Measurements from ENCODE around the gene NR2C2.

Gene NR2C2

GRCh38 chr3:14967285-14967684, 19.9 kb downstream of the NR2C2 start:
- TF ChIP-seq GLIS3 (CRISPR knock-in tag; IDR thresholded peaks at IDR 0.05) (no peak), PPARA (CRISPR knock-in tag; IDR thresholded peaks at IDR 0.05; ENCODE audit: borderline replicate concordance) (no peak), ARNTL (CRISPR knock-in tag; IDR thresholded peaks at IDR 0.05; ENCODE audit: borderline replicate concordance, low read depth) (no peak), ZNF8 (CRISPR knock-in tag; IDR thresholded peaks at IDR 0.05) (no peak), ZFP30 (CRISPR knock-in tag; IDR thresholded peaks at IDR 0.05) (no peak), ZFP3 (CRISPR knock-in tag; IDR thresholded peaks at IDR 0.05) (no peak), BACH2 (CRISPR knock-in tag; IDR thresholded peaks at IDR 0.05; ENCODE audit: borderline replicate concordance) (no peak), ESRRG (CRISPR knock-in tag; IDR thresholded peaks at IDR 0.05) (no peak), TSHZ2 (CRISPR knock-in tag; IDR thresholded peaks at IDR 0.05) (no peak), ZC3H10 (CRISPR knock-in tag; IDR thresholded peaks at IDR 0.05) (no peak), SNAI2 (CRISPR knock-in tag; IDR thresholded peaks at IDR 0.05) (no peak), ZNF565 (CRISPR knock-in tag; conservative IDR thresholded peaks at IDR 0.05; ENCODE audit: low read depth) (no peak), TOX (CRISPR knock-in tag; IDR thresholded peaks at IDR 0.05; ENCODE audit: borderline replicate concordance) (no peak), OSR1 (CRISPR knock-in tag; IDR thresholded peaks at IDR 0.05) (no peak), RARB (CRISPR knock-in tag; IDR thresholded peaks at IDR 0.05) (no peak), ZNF70 (CRISPR knock-in tag; IDR thresholded peaks at IDR 0.05) (no peak), CSRNP3 (CRISPR knock-in tag; IDR thresholded peaks at IDR 0.05) (no peak), ISL1 (CRISPR knock-in tag; IDR thresholded peaks at IDR 0.05) (no peak)
- TF ChIP-seq, protein P1, sequence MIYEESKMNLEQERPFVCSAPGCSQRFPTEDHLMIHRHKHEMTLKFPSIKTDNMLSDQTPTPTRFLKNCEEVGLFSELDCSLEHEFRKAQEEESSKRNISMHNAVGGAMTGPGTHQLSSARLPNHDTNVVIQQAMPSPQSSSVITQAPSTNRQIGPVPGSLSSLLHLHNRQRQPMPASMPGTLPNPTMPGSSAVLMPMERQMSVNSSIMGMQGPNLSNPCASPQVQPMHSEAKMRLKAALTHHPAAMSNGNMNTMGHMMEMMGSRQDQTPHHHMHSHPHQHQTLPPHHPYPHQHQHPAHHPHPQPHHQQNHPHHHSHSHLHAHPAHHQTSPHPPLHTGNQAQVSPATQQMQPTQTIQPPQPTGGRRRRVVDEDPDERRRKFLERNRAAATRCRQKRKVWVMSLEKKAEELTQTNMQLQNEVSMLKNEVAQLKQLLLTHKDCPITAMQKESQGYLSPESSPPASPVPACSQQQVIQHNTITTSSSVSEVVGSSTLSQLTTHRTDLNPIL (CRISPR knock-in tag; IDR thresholded peaks at IDR 0.05; ENCODE audit: low read depth) = no peak
- TF ChIP-seq, protein P2, sequence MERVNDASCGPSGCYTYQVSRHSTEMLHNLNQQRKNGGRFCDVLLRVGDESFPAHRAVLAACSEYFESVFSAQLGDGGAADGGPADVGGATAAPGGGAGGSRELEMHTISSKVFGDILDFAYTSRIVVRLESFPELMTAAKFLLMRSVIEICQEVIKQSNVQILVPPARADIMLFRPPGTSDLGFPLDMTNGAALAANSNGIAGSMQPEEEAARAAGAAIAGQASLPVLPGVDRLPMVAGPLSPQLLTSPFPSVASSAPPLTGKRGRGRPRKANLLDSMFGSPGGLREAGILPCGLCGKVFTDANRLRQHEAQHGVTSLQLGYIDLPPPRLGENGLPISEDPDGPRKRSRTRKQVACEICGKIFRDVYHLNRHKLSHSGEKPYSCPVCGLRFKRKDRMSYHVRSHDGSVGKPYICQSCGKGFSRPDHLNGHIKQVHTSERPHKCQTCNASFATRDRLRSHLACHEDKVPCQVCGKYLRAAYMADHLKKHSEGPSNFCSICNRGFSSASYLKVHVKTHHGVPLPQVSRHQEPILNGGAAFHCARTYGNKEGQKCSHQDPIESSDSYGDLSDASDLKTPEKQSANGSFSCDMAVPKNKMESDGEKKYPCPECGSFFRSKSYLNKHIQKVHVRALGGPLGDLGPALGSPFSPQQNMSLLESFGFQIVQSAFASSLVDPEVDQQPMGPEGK (CRISPR knock-in tag; IDR thresholded peaks at IDR 0.05; ENCODE audit: borderline replicate concordance) = no peak
- no peak for ATAC-seq

- no peak for ATAC-seq
Observed at GRCh38 chr3:14969671-14970070, 22.3 kb downstream of the NR2C2 start.

More at GRCh38 chr3:14969671-14970070, 22.3 kb downstream of the NR2C2 start:
- TF ChIP-seq TOX (CRISPR knock-in tag; IDR thresholded peaks at IDR 0.05; ENCODE audit: borderline replicate concordance) = no peak
- no peak for TF ChIP-seq ZNF70 (CRISPR knock-in tag; IDR thresholded peaks at IDR 0.05)
- TF ChIP-seq ZNF565 (CRISPR knock-in tag; conservative IDR thresholded peaks at IDR 0.05; ENCODE audit: low read depth) = no peak
- TF ChIP-seq ZFP30 (CRISPR knock-in tag; IDR thresholded peaks at IDR 0.05) = no peak
- no peak for TF ChIP-seq RARB (CRISPR knock-in tag; IDR thresholded peaks at IDR 0.05)
- no peak for TF ChIP-seq ESRRG (CRISPR knock-in tag; IDR thresholded peaks at IDR 0.05)
- no peak for TF ChIP-seq ZFP3 (CRISPR knock-in tag; IDR thresholded peaks at IDR 0.05)
- TF ChIP-seq, protein P2 (CRISPR knock-in tag; IDR thresholded peaks at IDR 0.05; ENCODE audit: borderline replicate concordance) = no peak
- TF ChIP-seq ARNTL (CRISPR knock-in tag; IDR thresholded peaks at IDR 0.05; ENCODE audit: borderline replicate concordance, low read depth) = no peak
- no peak for TF ChIP-seq TCF4 (CRISPR knock-in tag; IDR thresholded peaks at IDR 0.05; ENCODE audit: borderline replicate concordance)
- no peak for TF ChIP-seq GLIS3 (CRISPR knock-in tag; IDR thresholded peaks at IDR 0.05)
